ENCODE measurements around the gene VIL1.

VIL1 gene

DNA sequence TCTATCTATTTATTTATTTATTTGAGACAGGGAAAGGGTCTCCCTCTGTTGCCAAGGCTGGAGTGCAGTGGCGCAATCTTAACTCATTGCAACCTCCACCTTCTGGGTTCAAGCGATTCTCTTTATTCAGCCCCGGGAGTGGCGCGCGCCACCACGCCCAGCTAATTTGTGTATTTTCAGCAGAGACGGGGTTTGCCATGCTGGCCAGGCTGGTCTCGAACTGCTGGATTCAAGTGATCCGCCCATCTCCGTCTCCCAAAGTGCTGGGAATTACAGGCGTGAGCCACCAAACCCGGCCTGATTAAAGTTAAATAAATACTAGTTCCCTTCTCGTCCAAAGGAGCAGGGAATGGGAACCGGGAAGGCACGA, 23.5 kb upstream of the VIL1 start:
- no peak for DNase-seq

DNA sequence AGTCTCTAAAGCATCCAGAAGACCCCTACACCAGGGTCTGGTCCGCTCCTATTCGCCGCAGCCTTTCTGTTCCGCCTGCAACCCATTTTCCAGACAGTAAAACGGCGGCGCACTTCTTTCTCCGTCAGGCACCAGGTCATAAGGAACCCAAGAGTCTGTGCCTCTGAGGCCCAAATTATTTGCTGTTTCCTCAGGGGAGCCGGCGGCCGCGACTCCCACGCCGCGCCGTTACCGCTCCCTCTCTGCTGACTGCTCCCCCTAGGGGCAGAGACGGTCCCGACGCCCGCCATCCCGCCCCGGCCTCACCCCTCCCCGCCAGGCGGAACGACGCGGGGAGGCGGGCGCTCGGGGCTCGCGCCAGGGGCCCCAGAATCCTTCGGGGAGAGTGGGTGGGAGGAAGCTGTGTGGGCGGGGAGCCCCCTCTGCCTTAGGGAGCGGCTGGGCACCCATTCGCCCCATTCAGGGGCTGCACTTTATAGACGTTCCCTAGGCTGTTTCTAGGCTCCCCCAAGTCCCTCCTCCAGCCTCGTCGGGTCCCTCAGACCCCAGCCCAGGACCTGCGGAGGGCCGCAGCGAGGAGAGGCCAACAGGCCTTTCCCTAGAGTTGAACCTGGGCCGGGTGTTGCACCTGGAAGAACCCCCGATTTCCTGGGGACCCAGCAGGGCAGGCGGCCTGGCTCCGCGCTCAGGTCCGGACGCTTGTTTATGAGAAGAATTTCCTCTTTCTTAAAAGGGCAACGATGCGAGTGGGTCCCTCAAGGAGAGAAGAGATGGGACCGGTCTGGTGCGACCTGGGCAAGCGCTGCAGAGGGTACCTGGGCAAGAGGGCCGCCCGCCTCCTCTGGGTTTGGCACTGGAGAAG, 22.9 kb upstream of the VIL1 start:
- peak; percentile 77 for DNase-seq

DNA sequence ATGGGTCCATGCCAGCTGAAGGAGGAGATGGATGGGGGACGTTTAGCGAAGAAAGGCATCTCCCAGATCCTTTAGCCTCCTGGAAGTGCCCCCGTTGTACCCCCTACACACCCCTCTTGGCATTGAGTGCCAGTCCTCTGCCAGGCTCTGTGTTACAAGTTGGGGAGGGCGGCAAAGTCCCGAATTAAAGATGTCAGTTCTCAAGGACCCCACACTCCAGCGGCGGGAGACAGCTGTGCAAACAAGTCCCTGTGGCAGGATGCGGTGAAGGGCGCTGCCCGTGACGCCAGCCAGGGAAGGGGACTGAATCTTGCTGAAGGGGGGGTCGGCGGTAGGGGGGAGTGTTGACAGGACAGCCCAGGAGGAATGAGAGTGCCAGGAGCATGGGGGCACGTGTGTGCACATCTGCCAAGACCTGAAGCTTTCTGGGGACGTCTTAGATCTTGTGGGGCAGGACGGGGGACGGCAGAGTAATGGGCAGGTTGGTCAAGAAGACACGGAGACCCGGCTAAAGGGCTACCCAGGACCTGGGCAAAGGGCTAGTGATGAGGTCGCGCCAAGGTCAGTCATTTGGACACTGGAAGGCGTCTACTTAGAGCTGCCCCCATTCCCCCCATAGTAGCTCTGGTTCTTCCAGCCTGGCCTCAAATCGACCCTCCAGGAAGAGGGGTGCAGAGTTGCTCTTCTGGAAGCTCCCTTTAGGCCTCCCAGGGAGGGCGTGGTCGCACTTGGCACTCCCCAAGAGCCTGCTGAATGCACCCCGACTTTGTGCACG, 22.0 kb upstream of the VIL1 start:
- no peak for DNase-seq

DNA sequence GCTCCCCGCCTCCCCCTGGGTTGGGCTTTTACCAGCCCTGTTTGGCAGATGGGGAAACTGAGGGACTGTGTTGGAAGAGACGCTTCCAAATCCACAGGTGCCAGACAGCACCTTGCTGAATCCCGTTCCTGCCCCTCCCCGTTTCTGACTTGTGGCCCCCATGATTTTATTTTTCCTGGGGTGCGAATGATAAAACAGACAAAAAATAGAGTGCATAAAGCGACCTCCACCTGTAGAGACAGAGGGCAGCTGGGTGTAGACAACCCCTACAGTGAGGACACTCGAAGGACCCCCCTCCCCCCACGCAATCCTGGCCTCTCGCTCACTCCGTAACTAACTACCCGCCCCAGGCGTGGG, 21.5 kb upstream of the VIL1 start:
- DNase-seq, result no peak

DNA sequence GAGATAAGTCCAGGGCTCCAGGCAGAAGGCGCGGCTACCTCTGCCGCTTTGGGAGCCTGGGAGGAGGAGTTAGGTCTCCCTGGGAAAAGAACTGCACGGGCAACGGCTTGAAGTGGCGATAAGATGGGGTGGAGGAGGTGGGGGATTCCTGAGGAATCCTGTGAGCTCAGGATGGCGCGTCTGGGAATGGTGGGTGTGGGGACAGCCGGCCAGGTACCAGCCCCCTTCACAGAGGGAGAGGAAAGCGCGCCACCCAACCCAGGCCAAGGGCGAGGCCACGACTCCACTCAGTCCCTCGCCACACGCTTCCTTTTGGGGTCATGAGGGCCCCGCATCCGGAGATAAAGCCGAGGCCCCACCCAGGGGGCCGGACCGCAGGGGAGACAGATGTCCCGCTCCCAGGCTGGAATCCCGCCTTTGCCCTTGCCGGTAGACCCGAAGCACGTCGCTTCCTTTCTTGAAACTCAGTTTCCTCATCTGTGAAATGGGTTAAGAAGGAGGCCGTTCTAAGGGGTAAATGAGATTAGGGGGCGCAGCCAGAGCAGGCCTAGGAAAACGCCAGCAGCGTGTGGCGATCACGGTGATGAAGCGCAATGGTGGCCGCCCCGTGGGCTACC, 21.0 kb upstream of the VIL1 start:
- DNase-seq, result no peak

DNA sequence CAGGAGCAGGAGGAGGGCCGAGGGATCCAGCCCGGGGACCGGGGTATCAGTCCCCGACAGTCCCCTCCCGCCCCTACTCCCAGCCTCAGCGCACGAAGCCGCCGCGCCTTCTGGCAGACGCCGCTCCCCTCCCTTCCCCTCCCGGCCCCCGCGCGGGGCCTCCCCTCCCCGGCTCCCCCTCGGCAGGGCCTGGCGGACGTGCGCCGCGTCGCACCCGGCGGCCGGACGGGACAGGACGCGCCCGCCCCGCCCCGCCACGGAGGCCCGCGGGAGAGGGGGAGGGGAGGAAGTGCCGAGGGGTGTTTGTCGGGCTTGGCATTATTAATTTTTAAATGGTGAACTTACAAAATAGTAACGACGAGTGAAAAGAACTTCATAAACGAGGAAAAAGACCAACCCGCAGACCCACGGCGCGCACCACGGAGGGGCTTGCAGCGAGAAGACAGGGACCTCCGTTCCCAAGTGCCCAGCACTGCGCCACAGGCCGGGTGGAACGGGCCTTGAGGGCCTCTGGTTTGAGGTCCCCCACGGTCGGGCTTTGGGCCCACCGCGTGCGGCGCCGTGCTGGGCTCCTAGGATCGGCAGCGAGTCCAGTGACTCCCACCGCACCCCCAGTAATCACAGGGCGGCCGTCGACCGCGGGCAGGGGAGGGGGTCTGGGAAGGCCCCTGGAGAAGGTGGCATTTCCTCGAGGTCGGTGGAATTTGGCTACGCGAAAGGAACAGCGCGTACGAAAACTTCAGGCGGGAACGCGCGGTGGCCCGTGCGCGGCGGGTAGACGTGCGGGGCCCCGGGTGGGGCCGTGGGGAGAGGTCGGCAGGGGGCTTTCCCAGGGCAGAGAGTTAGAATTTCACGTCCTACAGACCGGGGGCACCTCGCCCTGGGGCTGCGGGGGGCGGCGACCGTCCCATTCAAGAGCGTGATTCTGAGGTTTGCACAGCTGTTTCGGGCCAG, 20.2 kb upstream of the VIL1 start:
- no peak for DNase-seq

DNA sequence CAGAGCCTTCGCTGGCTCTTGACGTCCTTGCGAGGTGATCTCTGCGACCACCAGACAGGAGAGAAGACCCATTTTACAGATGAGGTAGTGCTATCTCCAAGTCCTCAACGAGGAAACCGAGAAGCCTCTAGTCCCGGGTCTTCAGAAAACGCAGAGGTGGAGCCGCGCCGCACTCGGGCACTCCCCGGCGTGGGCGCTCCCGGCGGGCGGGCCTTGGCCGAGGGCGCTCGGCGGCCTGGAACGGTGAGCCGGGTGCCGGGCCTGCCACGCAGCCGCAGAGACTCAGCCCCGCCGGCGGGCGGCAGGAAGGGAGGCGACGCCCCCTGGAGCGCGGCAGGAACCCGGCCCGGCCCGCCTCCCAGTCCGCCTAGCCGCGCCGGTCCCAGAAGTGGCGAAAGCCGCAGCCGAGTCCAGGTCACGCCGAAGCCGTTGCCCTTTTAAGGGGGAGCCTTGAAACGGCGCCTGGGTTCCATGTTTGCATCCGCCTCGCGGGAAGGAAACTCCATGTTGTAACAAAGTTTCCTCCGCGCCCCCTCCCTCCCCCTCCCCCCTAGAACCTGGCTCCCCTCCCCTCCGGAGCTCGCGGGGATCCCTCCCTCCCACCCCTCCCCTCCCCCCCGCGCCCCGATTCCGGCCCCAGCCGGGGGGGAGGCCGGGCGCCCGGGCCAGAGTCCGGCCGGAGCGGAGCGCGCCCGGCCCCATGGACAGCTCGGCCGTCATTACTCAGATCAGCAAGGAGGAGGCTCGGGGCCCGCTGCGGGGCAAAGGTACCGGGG, 19.3 kb upstream of the VIL1 start, which contains the start of gene CTDSP1:
Gene CTDSP1, plus strand, starts transcription at position 478 of the 776 bp plus-strand sequence. Its CDS starts 223 bp downstream, at position 701.
- peak; percentile 78 for DNase-seq

DNA sequence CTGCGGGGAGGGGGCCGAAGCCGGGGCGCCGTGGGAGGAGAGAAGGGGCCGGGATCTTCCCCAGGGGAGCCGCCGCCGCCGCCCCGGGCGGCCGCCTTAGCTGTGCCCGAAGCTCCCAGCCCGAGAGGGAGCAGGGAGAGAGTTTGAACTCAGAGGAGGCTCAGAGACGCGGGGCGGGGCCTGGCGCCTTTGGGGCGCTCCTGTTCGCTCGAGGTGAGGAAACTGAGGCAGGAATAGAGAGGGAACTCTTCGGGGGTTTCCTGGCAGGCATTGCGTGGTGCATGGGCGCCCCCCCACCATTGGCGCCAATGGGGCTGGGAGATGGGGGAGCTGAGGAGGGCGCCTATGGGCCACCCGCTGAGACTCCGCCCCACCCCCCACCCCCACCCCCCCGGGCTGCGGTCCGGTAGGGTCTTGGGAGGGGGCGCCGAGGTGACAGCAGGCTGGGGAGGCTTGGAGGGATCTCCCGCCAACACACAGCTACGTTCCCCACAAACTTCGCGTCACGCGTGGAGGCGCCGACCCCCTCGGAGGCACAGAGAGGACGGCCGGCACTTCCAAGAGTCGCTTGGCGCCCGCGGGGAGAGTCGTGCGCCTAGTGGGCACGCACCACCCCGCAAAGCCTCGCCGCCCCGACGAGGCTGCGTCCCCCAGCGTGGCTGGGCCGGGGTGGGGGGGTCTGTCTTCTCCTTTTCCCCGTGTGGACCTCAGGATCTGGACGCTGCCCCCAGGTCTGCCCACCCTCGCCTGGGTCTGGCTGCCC, 18.6 kb upstream of the VIL1 start:
- DNase-seq, result no peak

DNA sequence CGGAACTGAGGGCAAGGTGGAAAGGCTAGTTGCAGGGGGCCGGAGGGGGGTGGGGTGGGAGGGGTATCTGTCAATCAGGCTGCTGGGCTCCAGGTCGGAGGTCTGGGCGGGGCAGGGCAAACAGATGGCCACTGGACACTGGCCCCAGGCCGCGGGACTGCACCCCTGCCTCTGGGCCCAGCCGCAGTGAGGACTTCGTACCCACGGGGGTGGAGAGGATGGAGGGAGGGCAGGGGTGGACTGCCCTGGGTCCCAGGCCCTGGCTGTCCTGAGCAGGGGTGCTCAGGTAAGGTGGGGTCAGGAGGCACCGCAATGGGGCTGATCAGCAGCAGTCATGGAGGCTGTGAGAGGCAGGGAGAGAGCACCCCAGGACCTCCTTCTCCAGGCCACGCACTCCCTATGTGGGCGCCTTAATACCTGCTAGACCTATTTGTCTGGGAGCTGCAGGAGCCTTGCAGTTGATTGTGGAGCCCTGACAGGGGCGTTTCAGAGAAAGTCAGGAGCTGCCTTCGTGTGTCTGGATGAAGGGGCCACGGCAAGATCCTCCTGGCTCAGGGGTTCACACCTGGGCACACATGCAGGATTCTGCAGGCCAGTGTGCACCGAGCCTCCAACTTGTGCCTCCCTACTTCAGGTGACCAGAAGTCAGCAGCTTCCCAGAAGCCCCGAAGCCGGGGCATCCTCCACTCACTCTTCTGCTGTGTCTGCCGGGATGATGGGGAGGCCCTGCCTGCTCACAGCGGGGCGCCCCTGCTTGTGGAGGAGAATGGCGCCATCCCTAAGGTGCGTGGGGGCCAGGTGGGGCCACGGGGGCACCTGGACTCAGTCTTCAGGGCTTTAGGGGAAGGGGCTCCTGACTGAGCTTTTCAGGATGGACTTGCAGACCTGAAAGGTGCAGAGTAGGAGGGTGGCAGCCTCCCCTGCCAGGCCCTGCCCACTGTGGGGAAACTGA, 17.7 kb upstream of the VIL1 start:
- DNase-seq, result no peak

DNA sequence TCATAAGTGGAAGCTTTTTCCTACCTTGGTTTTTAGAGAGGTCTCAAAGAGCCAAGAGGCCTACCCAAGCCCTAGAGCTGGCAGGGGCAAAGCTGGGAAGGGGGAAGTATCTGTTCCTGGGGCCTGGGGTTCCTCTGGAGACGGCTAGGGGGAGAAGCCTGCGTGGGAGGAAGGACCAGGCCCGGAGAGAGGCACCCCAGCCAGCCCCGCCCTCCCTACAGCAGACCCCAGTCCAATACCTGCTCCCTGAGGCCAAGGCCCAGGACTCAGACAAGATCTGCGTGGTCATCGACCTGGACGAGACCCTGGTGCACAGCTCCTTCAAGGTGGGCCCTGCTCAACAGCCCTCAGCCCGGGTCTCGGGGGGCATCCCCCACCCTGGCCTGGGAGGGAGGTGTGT, 17.0 kb upstream of the VIL1 start:
- no peak for DNase-seq

DNA sequence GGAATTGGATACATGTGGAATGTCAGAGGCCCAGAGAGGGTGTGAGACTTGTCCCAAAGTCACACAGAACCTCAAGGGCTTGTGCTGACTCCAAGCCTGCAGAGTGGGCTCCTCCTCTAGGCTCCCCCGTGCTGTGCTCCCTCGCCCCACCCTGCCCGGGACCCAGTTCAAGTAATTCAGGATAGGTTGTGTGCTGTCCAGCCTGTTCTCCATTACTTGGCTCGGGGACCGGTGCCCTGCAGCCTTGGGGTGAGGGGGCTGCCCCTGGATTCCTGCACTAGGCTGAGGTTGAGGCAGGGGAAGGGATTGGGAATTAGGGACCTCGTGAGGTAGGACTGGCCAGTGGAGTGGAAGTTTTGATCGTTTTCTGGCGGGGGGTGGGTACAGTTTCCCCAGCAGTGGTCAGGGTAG, 16.4 kb upstream of the VIL1 start:
- no peak for DNase-seq

DNA sequence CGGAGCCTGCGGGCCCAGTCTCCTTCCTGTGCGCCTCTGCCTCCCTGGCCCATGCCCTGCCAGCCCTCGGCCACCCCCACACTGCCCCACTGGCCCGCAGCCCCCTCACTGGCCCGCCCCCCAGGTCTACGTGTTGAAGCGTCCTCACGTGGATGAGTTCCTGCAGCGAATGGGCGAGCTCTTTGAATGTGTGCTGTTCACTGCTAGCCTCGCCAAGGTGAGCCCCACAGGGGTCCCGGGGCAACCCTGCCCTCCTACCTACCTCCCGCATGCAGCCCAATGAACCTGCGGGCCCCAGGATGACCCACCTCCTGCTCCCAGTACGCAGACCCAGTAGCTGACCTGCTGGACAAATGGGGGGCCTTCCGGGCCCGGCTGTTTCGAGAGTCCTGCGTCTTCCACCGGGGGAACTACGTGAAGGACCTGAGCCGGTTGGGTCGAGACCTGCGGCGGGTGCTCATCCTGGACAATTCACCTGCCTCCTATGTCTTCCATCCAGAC, 16.0 kb upstream of the VIL1 start:
- no peak for DNase-seq

DNA sequence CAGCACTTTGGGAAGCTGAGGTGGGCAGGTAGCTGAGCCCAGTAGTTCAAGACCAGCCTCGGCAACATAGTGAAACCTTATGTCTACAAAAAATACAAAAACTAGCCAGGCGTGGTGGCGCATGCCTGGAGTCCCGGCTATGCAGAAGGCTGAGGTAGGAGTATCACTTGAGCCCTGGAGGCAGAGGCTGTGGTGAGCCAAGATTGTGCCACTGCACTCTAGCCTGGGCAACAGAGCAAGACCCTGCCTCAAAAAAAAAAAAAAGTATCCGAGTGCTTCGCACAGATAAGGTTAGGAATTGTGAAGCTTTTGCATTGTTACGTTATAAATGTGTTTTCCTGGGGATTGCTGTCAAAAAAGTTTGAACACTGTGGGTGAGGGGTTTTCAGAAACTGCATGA, 15.1 kb upstream of the VIL1 start:
- DNase-seq, result no peak

DNA sequence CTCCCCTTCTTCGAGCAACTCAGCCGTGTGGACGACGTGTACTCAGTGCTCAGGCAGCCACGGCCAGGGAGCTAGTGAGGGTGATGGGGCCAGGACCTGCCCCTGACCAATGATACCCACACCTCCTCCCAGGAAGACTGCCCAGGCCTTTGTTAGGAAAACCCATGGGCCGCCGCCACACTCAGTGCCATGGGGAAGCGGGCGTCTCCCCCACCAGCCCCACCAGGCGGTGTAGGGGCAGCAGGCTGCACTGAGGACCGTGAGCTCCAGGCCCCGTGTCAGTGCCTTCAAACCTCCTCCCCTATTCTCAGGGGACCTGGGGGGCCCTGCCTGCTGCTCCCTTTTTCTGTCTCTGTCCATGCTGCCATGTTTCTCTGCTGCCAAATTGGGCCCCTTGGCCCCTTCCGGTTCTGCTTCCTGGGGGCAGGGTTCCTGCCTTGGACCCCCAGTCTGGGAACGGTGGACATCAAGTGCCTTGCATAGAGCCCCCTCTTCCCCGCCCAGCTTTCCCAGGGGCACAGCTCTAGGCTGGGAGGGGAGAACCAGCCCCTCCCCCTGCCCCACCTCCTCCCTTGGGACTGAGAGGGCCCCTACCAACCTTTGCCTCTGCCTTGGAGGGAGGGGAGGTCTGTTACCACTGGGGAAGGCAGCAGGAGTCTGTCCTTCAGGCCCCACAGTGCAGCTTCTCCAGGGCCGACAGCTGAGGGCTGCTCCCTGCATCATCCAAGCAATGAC, 14.4 kb upstream of the VIL1 start:
- DNase-seq, result no peak

DNA sequence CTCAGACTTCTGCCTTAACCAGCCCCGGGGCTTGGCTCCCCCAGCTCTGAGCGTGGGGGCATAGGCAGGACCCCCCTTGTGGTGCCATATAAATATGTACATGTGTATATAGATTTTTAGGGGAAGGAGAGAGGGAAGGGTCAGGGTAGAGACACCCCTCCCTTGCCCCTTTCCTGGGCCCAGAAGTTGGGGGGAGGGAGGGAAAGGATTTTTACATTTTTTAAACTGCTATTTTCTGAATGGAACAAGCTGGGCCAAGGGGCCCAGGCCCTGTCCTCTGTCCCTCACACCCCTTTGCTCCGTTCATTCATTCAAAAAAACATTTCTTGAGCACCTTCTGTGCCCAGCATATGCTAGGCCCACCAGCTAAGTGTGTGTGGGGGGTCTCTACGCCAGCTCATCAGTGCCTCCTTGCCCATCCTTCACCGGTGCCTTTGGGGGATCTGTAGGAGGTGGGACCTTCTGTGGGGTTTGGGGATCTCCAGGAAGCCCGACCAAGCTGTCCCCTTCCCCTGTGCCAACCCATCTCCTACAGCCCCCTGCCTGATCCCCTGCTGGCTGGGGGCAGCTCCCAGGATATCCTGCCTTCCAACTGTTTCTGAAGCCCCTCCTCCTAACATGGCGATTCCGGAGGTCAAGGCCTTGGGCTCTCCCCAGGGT, 13.7 kb upstream of the VIL1 start:
- no peak for DNase-seq

DNA sequence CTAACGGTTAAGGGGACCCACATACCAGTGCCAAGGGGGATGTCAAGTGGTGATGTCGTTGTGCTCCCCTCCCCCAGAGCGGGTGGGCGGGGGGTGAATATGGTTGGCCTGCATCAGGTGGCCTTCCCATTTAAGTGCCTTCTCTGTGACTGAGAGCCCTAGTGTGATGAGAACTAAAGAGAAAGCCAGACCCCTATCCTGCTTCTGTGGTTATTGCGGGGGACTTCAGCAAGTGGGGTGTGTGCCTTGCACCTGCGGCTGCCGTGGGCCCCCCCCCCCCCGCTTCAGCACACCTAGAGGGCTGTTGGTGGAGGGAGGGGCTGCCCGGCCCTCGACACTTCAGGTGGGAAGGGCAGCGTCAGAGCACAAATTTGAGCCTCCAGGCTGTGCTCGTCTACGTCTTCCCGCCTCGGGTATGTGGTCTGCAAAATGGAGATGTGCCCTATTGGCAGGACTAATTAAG, 13.1 kb upstream of the VIL1 start:
- no peak for DNase-seq

DNA sequence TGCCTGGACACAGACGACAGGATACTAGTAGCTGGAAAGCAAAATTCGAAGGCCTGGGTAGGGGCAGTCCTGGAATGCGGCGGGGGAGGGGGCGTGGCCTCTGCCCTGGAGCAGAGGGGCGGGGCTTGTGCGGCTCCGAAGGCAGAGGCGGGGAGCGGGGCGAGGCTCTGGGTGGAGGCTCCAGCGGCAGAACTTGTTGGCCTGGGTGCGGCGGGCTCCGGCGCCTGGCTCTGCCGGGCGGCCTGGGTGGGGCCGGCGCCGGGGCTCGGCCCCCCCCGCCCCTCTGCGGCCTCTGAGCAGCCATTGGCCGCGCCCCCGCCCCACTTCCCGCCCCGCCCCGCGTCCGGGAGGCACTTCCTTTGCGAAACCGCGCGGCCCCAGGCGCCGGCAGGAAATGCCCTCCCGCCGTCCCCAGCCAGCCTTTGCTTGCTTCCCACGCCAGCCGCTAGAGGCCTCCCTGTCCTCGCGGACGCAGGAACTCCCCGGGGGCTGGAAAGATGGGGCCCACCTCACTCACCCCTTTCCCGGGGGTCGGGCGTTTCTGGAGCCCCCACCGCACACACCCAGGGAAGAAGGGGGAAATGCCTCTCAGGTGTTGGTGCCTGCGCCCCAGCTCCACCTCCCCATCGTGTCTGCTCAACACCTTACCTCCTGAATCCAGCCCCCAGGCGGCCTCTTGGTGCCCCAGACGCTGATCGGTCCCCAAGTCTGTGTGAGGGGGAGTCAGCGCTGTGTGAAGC, 12.5 kb upstream of the VIL1 start:
- DNase-seq, result peak; percentile 89
